Thyroid gland (tissue), 4 donors: ENCODE results near the gene NR1H2.

Experiments
- CTCF ChIP-seq, 6 experiments: fragments of 200-600 bp in 3 of 6; fragments of 450-650 bp in 3 of 6; sonication (generic) in 3 of 6; IDR thresholded peaks; one replicate each; pipeline ENCODE4 v1.5.1; 2016 to 2019; ENCODE audit warnings: antibody characterized with exemption in 6 of 6, mild to moderate bottlenecking in 2 of 6, inconsistent platforms in 1 of 6, moderate library complexity in 1 of 6
- POLR2A ChIP-seq, 2 donors: fragments of 450-650 bp; IDR thresholded peaks; one replicate each; pipeline ENCODE4 v1.6.1; 2017; ENCODE audit warnings: antibody characterized with exemption in 2 of 2, mild to moderate bottlenecking in 2 of 2, moderate library complexity in 1 of 2

- TF ChIP-seq POLR2A (IDR thresholded peaks at IDR 0.05), result peak in 1 of 2 donors; percentile 52
- TF ChIP-seq CTCF (IDR thresholded peaks at IDR 0.05), result no peak
These were observed 51.8 kb downstream of the NR1H2 start for GRCh38 chr19:50427997-50428425.
